Hepatocyte (in vitro differentiated cells): Measurements from ENCODE around the gene VAV1. TPM values are rescaled to one million over a fixed set of nuclear protein-coding genes. Genes with fewer than 3 reads are reported as not detected.

Source experiments
- DNase-seq: peaks from one replicate; pipeline ENCODE4 v3.0.0-alpha.2; 2016; ENCODE audit warnings: low spot score
- H2AFZ ChIP-seq: fragments of 200-600 bp; sonication (generic); 2 replicates; pipeline ENCODE4 v1.6.0; 2016; ENCODE audit warnings: antibody characterized with exemption, mild to moderate bottlenecking
- H3K27ac ChIP-seq: fragments of 200-600 bp; sonication (generic); 2 replicates; pipeline ENCODE4 v1.5.1; 2016; ENCODE audit warnings: mild to moderate bottlenecking
- H3K27me3 ChIP-seq: fragments of 200-600 bp; sonication (generic); 2 replicates; pipeline ENCODE4 v1.6.1; 2016
- H3K36me3 ChIP-seq: fragments of 200-600 bp; sonication (generic); replicated peaks from 2 replicates; pipeline ENCODE4 v1.5.1; 2016; ENCODE audit warnings: low read depth; ENCODE audit not compliant: insufficient read depth
- H3K4me1 ChIP-seq: fragments of 200-600 bp; sonication (generic); 2 replicates; pipeline ENCODE4 v1.5.1; 2016; ENCODE audit warnings: mild to moderate bottlenecking, moderate library complexity; ENCODE audit not compliant: insufficient read depth
- H3K4me2 ChIP-seq: fragments of 200-600 bp; sonication (generic); 2 replicates; pipeline ENCODE4 v1.6.0; 2016
- H3K4me3 ChIP-seq: fragments of 200-600 bp; sonication (generic); 2 replicates; pipeline ENCODE4 v1.5.1; 2016; ENCODE audit warnings: mild to moderate bottlenecking
- H3K79me2 ChIP-seq: fragments of 200-600 bp; sonication (generic); 2 replicates; pipeline ENCODE4 v1.6.0; 2017; ENCODE audit warnings: mild to moderate bottlenecking
- H3K9me2 ChIP-seq: fragments of 200-600 bp; sonication (generic); replicated peaks from 2 replicates; pipeline ENCODE4 v1.6.0; 2017; ENCODE audit warnings: mild to moderate bottlenecking; ENCODE audit not compliant: insufficient read depth
- H3K9me3 ChIP-seq: fragments of 200-600 bp; sonication (generic); 2 replicates; pipeline ENCODE4 v1.5.1; 2016; ENCODE audit warnings: low read depth, mild to moderate bottlenecking
- H4K20me1 ChIP-seq: fragments of 200-600 bp; sonication (generic); 2 replicates; pipeline ENCODE4 v1.6.0; 2016; ENCODE audit warnings: mild to moderate bottlenecking; ENCODE audit not compliant: insufficient read depth, poor library complexity, severe bottlenecking
- EZH2 ChIP-seq: fragments of 200-600 bp; sonication (generic); IDR thresholded peaks from 2 replicates; pipeline ENCODE4 v1.6.1; 2016; ENCODE audit warnings: antibody characterized with exemption, mild to moderate bottlenecking, borderline replicate concordance
- EZH2phosphoT487 ChIP-seq: fragments of 200-600 bp; sonication (generic); IDR thresholded peaks from one replicate; pipeline ENCODE4 v1.6.1; 2018; ENCODE audit warnings: antibody characterized with exemption, mild to moderate bottlenecking, low read depth, moderate library complexity; ENCODE audit not compliant: unreplicated experiment, severe bottlenecking
- WGBS: methylation state at CpG from one replicate; pipeline ENCODE4 v1.1.6; 2016; ENCODE audit warnings: low lambda C conversion rate; ENCODE audit errors: missing lambda C conversion rate; 5-methylcytosine and 5-hydroxymethylcytosine counted together
- polyA plus RNA-seq: library from polyadenylated mRNA; unstranded; fragments of >200 nt; fragmentation: Nextera tagmentation; extraction: Ambion mirVana; gene quantifications from 2 replicates; pipeline ENCODE4 v1.2.1, GENCODE V29; 2016
- total RNA-seq: library from RNA; depleted of rRNA; stranded (reverse); fragments of >200 nt; gene quantifications from 2 replicates; pipeline ENCODE4 v1.2.3, GENCODE V29; 2014
- TF ChIP-seq, protein P1 (sequence below): fragments of 200-600 bp; sonication (generic); IDR thresholded peaks from 2 replicates; pipeline ENCODE4 v1.5.1; 2016; ENCODE audit warnings: antibody characterized with exemption, mild to moderate bottlenecking; ENCODE audit not compliant: poor library complexity

Gene VAV1
- total and polyA plus RNA-seq, 2 experiments from 2014 or later = 0.23 TPM; not detected in 1

GRCh38 chr19:6873708-6874431 lies 101.4 kb downstream of the VAV1 start:
- no peaks in the 10 kb centered on the region for H3K27me3 ChIP-seq
- H3K27ac ChIP-seq = no peak overlapping the region
- 79% methylated on average over 10 of the region's 10 CpGs for WGBS
- no peak overlapping the region for H2AFZ ChIP-seq
- H4K20me1 ChIP-seq = no peaks in the 10 kb centered on the region
- H3K9me2 ChIP-seq = no peaks in the 10 kb centered on the region
- no peak overlapping the region for H3K4me2 ChIP-seq
- H3K79me2 ChIP-seq = no peaks in the 10 kb centered on the region
- no peak for DNase-seq
- no peaks in the 10 kb centered on the region for H3K4me1 ChIP-seq
- H3K36me3 ChIP-seq = no peaks in the 10 kb centered on the region
- no peaks in the 10 kb centered on the region for H3K9me3 ChIP-seq
- no peak overlapping the region for H3K4me3 ChIP-seq
- TF ChIP-seq, protein P1, sequence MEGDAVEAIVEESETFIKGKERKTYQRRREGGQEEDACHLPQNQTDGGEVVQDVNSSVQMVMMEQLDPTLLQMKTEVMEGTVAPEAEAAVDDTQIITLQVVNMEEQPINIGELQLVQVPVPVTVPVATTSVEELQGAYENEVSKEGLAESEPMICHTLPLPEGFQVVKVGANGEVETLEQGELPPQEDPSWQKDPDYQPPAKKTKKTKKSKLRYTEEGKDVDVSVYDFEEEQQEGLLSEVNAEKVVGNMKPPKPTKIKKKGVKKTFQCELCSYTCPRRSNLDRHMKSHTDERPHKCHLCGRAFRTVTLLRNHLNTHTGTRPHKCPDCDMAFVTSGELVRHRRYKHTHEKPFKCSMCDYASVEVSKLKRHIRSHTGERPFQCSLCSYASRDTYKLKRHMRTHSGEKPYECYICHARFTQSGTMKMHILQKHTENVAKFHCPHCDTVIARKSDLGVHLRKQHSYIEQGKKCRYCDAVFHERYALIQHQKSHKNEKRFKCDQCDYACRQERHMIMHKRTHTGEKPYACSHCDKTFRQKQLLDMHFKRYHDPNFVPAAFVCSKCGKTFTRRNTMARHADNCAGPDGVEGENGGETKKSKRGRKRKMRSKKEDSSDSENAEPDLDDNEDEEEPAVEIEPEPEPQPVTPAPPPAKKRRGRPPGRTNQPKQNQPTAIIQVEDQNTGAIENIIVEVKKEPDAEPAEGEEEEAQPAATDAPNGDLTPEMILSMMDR = no peak
- TF ChIP-seq EZH2 = no peak
- no peak for TF ChIP-seq EZH2phosphoT487

DNA sequence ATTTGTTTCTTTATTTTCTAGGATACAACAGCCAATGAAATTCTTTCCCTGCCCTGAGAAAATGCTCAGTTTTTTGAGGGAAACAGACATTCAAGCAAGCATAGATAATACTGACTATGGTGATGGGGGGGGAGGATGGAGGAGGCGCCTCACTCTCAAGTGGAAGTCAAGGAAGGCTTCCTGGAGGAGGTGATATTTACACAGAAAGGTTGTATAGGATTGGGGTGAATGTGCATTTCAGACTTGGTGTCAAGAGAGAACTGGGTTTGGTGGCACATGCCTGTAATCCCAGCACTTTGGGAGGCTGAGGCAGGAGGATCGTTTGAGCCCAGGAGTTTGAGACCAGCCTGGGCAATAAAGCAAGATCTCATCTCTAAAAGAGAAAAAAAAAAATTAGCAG lies 102.7 kb downstream of the VAV1 start:
- H3K27ac ChIP-seq = no peak overlapping the region

DNA sequence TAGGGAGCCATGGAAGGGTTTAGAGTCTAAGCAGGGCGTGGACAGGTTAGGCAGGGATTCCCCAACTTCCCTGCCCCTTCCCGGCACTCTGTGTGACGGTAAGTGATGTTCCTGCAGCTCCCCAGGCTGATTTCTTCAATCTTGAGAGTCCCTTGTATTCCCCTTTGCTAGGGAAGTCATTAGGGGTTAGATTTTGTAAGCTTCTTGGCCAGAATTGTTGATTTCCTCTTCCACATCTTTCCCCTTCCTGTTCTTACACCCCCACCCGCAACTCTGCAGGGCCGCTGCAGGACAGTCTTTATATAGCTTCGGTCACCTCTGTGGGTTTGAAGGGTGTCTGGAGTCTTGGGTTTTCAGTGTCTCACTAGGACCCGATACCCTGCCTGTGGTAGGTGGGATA lies 104.2 kb downstream of the VAV1 start:
- H3K4me1 ChIP-seq = no peaks in the 10 kb centered on the region
- no peaks in the 10 kb centered on the region for H3K9me2 ChIP-seq
- no peak overlapping the region for H3K4me2 ChIP-seq
- no peak for DNase-seq
- no peak overlapping the region for H3K27ac ChIP-seq
- TF ChIP-seq EZH2 = no peak
- no peak for TF ChIP-seq EZH2phosphoT487
- TF ChIP-seq, protein P1 = no peak
- H3K9me3 ChIP-seq = no peaks in the 10 kb centered on the region
- H4K20me1 ChIP-seq = no peaks in the 10 kb centered on the region
- WGBS = 74% methylated on average over 7 of the region's 7 CpGs
- no peaks in the 10 kb centered on the region for H3K36me3 ChIP-seq
- H3K27me3 ChIP-seq = no peaks in the 10 kb centered on the region
- no peak overlapping the region for H2AFZ ChIP-seq
- H3K79me2 ChIP-seq = no peaks in the 10 kb centered on the region
- H3K4me3 ChIP-seq = no peak overlapping the region

More for the DNA sequence above, 102.7 kb downstream of the VAV1 start:
- H3K36me3 ChIP-seq = no peaks in the 10 kb centered on the region
- H3K9me3 ChIP-seq = no peaks in the 10 kb centered on the region
- no peak overlapping the region for H3K4me2 ChIP-seq
- no peak for TF ChIP-seq EZH2
- TF ChIP-seq, protein P1 = no peak
- no peak for TF ChIP-seq EZH2phosphoT487
- no peak for DNase-seq
- no peak overlapping the region for H3K4me3 ChIP-seq
- H3K4me1 ChIP-seq = no peaks in the 10 kb centered on the region
- no peaks in the 10 kb centered on the region for H3K79me2 ChIP-seq
- H3K9me2 ChIP-seq = no peaks in the 10 kb centered on the region
- H3K27me3 ChIP-seq = no peaks in the 10 kb centered on the region
- H4K20me1 ChIP-seq = no peaks in the 10 kb centered on the region
- 61% methylated on average over 2 of the region's 2 CpGs for WGBS
- no peak overlapping the region for H2AFZ ChIP-seq
